Breast epithelium (tissue), 4 donors: ENCODE data around the gene PDZD2. TPM values are rescaled to one million over a fixed set of nuclear protein-coding genes. Genes with fewer than 3 reads are reported as not detected.
"Not testable (repeated sequence)": the region's sequence is repeated elsewhere in the genome, so short reads cannot be mapped to it uniquely, and the experiment has no call there.

Experiments used
- DNase-seq, 2 donors: peaks; one replicate each; pipeline ENCODE4 v3.0.0-alpha.2; 2019; ENCODE audit warnings: low spot score in 2 of 2
- H3K27ac ChIP-seq, 2 donors: fragments of 200-600 bp; sonication (generic) in 1 of 2; one replicate each; pipeline ENCODE4 v1.5.1; 2016 to 2019; ENCODE audit warnings: mild to moderate bottlenecking in 1 of 2
- H3K27me3 ChIP-seq, 2 donors: fragments of 200-600 bp; sonication (generic) in 1 of 2; one replicate each; pipeline versions ENCODE4 v1.5.1 to v1.6.0; 2017 to 2019; ENCODE audit warnings: control low read depth in 1 of 2, mild to moderate bottlenecking in 1 of 2
- H3K36me3 ChIP-seq: fragments of 200-600 bp; one replicate; pipeline ENCODE4 v1.5.1; 2019
- H3K4me1 ChIP-seq, 2 donors: fragments of 200-600 bp; sonication (generic); one replicate each; pipeline ENCODE4 v1.5.1; 2016 to 2019; ENCODE audit warnings: control low read depth in 1 of 2
- H3K4me3 ChIP-seq, 3 donors: fragments of 200-600 bp; sonication (generic); 1 replicate in 2 of 3; 2 replicates in 1 of 3; pipeline ENCODE4 v1.5.1; 2016 to 2019; ENCODE audit warnings: mild to moderate bottlenecking in 3 of 3, moderate library complexity in 2 of 3
- H3K9me3 ChIP-seq, 2 donors: fragments of 200-600 bp; sonication (generic) in 1 of 2; one replicate each; pipeline ENCODE4 v1.5.1; 2016 to 2019; ENCODE audit warnings: control low read depth in 1 of 2
- CTCF ChIP-seq, 3 donors: fragments of 450-650 bp; IDR thresholded peaks; one replicate each; pipeline ENCODE4 v1.5.1; 2016 to 2017; ENCODE audit warnings: antibody characterized with exemption in 3 of 3, mild to moderate bottlenecking in 3 of 3, moderate library complexity in 3 of 3
- POLR2A ChIP-seq: fragments of 450-650 bp; IDR thresholded peaks from one replicate; pipeline ENCODE4 v1.6.1; 2016; ENCODE audit warnings: antibody characterized with exemption, mild to moderate bottlenecking, moderate library complexity
- POLR2AphosphoS5 ChIP-seq, 3 donors: sonication (generic); formaldehyde crosslinking; IDR thresholded peaks; one replicate each; pipeline ENCODE4 v1.6.1; 2017; ENCODE audit warnings: antibody characterized with exemption in 3 of 3
- intact Hi-C: fragments of 100-400 bp; cut with DNase I; formaldehyde crosslinking; loops from one replicate; pipeline ENCODE4 v1.15.1; 2023; ENCODE audit warnings: low total_unique reads
- total RNA-seq, 3 donors: library from RNA; depleted of rRNA; stranded (reverse); fragments of >200 nt; gene quantifications; one replicate each; pipeline ENCODE4 v1.1.0, GENCODE V29; 2016

The PDZD2 gene
- total RNA-seq, 3 donors from 2014 or later = 16.8 to 23.3 (median 17.7) TPM

GRCh38 chr5:31731710-31732301 lies 92.9 kb downstream of the PDZD2 start:
- no peak for DNase-seq
- TF ChIP-seq POLR2A = no peak
- no peak for TF ChIP-seq CTCF (IDR thresholded peaks at IDR 0.05)
- TF ChIP-seq POLR2AphosphoS5 (IDR thresholded peaks at IDR 0.05) = no peak
- Histone ChIP-seq H3K9me3 (no peaks in the 10 kb centered on the region), H3K4me3 (no peak overlapping the region), H3K27ac (no peak overlapping the region), H3K27me3 (no peaks in the 10 kb centered on the region), H3K4me1 (no peaks in the 10 kb centered on the region), H3K36me3 (no peaks in the 10 kb centered on the region)
- intact Hi-C loops = no loop called here

GRCh38 chr5:31732821-31733220 lies 93.9 kb downstream of the PDZD2 start:
- DNase-seq, H3K4me1 ChIP-seq, H3K4me3 ChIP-seq, H3K27ac ChIP-seq, intact Hi-C loops, H3K36me3 ChIP-seq, H3K9me3 ChIP-seq, H3K27me3 ChIP-seq: not testable (repeated sequence)

- Histone ChIP-seq H3K4me3 (no peak overlapping the region), H3K27me3 (no peaks in the 10 kb centered on the region), H3K4me1 (no peaks in the 10 kb centered on the region), H3K9me3 (no peaks in the 10 kb centered on the region), H3K27ac (no peak overlapping the region), H3K36me3 (no peaks in the 10 kb centered on the region)
- TF ChIP-seq POLR2AphosphoS5 (IDR thresholded peaks at IDR 0.05) (no peak), CTCF (IDR thresholded peaks at IDR 0.05) (no peak), POLR2A (no peak)
- no peak for DNase-seq
- intact Hi-C loops = no loop called here
These were observed 94.4 kb downstream of the PDZD2 start for GRCh38 chr5:31733371-31733770.

- no peak for DNase-seq
- H3K36me3 ChIP-seq = no peaks in the 10 kb centered on the region
- H3K27me3 ChIP-seq = no peaks in the 10 kb centered on the region
- no peaks in the 10 kb centered on the region for H3K4me1 ChIP-seq
- intact Hi-C loops = no loop called here
- no peak overlapping the region for H3K4me3 ChIP-seq
- no peak overlapping the region for H3K27ac ChIP-seq
- TF ChIP-seq POLR2AphosphoS5 (IDR thresholded peaks at IDR 0.05) (no peak), CTCF (IDR thresholded peaks at IDR 0.05) (no peak)
- H3K9me3 ChIP-seq = peaks cover 0 to 7% of the 10 kb centered on the region in 2 donors
These were observed 97.2 kb downstream of the PDZD2 start for GRCh38 chr5:31736127-31736526.

GRCh38 chr5:31738199-31738598 lies 99.3 kb downstream of the PDZD2 start:
- Histone ChIP-seq H3K4me3 (no peak overlapping the region), H3K27me3 (no peaks in the 10 kb centered on the region), H3K36me3 (no peaks in the 10 kb centered on the region), H3K4me1 (no peaks in the 10 kb centered on the region), H3K9me3 (peaks cover 0 to 7% of the 10 kb centered on the region in 2 donors), H3K27ac (no peak overlapping the region)
- DNase-seq = no peak
- intact Hi-C loops = no loop called here
- TF ChIP-seq POLR2AphosphoS5 (IDR thresholded peaks at IDR 0.05) (no peak), CTCF (IDR thresholded peaks at IDR 0.05) (no peak), POLR2A (no peak)

GRCh38 chr5:31741496-31741895 lies 102.6 kb downstream of the PDZD2 start:
- no peak for DNase-seq
- no peak overlapping the region for H3K4me3 ChIP-seq
- intact Hi-C loops = no loop called here
- H3K27ac ChIP-seq = no peak overlapping the region
- TF ChIP-seq CTCF (IDR thresholded peaks at IDR 0.05) (no peak), POLR2AphosphoS5 (IDR thresholded peaks at IDR 0.05) (no peak), POLR2A (no peak)
- peaks cover 0 to 7% of the 10 kb centered on the region in 2 donors for H3K9me3 ChIP-seq
- H3K36me3 ChIP-seq = no peaks in the 10 kb centered on the region
- H3K27me3 ChIP-seq = no peaks in the 10 kb centered on the region
- H3K4me1 ChIP-seq = no peaks in the 10 kb centered on the region
